Stimulated activated CD4-positive, alpha-beta T cell treated with anti-CD3 and anti-CD28 coated beads, Interleukin-1b, Interleukin-23, amount 100 ng/mL, for 1 hour (primary cell): ENCODE measurements around the gene SEC31B.

ENCODE experiments used
- DNase-seq, 2 donors: peaks; one replicate each; pipeline ENCODE4 v3.0.0-alpha.2; 2020; ENCODE audit warnings: low read depth in 2 of 2

Gene SEC31B

DNA sequence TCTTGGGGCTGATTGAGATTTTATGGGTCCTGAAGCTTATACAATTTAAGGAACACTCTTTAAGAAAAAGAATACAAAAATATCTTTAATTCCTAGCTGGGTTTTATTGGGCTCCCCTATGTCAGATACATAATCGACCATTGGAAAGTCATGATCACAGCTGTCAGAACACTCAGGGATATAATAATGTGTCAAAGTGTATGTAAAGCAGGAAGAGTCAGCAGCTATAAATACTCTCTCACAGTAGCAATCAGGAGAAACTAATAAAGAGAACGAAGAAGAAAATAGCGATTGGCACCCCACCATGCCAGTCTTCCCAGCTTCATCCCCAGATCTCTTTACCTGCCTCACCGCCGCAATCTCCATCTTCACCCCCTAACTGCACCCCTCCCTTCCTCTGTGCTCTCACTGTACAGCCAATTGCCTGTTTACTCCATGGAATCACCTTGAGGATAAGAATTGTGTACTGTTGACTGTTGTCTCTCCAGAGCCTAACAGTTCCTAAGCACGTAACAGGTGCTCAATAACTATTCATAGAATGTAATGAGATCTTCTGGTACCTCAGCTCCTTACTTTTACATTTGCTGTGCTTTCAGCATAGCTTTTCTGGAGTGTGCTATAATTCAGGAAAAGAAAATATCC is 80.9 kb downstream of the SEC31B start:
- DNase-seq: no peak
